ENCODE results near the gene ZNF93. TPM values are rescaled to one million over a fixed set of nuclear protein-coding genes. Genes with fewer than 3 reads are reported as not detected.
"Not testable (repeated sequence)": the region's sequence is repeated elsewhere in the genome, so short reads cannot be mapped to it uniquely, and the experiment has no call there.

ZNF93 gene
- total and polyA plus RNA-seq, 2 experiments from 2014 or later: 14.9 to 20.8 TPM

DNA sequence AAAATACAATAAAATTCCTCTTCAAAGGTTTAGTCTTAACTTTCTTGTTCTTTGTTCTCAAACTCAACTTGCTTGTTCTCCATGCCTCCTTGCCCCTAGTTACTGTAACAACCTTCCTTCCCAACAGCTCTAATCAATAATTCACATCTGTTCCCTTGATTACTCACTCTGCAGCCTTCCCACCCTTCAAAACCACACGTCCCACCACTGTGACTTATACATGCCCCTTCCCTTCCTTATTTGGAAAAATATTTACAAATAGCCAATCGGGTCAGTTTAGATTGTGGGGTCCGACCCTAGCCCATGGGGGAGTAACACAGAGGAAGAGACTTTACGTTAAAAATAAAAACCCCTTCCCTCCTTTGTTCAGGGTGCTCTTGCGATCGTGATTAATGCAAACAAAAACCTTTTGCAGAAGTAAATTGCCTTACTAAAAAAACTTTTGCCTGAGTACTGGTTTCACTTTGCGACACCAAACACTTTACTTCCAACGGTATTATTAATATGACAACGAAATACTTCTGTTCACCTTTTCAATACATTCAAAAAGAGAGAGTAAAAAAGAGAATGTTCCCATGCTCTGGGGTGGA lies 512 bp upstream of the ZNF93 start:
- DNase-seq (ENCODE audit: low read depth in 1 of 2, low spot score in 1 of 2): peak; percentile 15 to 78
- Histone ChIP-seq H3K4me3 (peak overlapping the region; percentile 76), H3K27ac (peak overlapping the region; percentile 100), H3K9me3 (ENCODE audit: low read depth) (no peaks in the 10 kb centered on the region), H3K4me1 (ENCODE audit: low read depth) (peaks cover 9% of the 10 kb centered on the region), H3K36me3 (peaks cover 5% of the 10 kb centered on the region), H3K27me3 (no peaks in the 10 kb centered on the region)
- TF ChIP-seq, protein P1, sequence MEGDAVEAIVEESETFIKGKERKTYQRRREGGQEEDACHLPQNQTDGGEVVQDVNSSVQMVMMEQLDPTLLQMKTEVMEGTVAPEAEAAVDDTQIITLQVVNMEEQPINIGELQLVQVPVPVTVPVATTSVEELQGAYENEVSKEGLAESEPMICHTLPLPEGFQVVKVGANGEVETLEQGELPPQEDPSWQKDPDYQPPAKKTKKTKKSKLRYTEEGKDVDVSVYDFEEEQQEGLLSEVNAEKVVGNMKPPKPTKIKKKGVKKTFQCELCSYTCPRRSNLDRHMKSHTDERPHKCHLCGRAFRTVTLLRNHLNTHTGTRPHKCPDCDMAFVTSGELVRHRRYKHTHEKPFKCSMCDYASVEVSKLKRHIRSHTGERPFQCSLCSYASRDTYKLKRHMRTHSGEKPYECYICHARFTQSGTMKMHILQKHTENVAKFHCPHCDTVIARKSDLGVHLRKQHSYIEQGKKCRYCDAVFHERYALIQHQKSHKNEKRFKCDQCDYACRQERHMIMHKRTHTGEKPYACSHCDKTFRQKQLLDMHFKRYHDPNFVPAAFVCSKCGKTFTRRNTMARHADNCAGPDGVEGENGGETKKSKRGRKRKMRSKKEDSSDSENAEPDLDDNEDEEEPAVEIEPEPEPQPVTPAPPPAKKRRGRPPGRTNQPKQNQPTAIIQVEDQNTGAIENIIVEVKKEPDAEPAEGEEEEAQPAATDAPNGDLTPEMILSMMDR (IDR thresholded peaks at IDR 0.05; ENCODE audit: low read depth, low read length): no peak

DNA sequence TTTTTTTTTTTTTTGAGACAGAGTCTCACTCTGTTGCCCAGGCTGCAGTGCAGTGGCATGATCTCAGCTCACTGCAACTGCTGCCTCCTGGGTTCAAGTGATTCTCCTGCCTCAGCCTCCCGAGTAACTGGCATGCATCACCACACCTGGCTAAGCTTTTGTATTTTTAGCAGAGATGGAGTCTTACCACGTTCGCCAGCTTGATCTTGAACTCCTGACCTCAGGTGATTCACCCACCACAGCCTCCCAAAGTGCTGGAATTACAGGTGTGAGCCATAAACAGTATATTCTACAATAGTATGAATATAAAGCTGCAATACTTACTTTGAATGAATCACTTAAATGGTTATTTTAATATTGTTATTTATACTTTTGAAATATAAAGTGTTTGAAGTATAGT lies 6.8 kb downstream of the ZNF93 start:
- H3K9me3 ChIP-seq (ENCODE audit: low read depth); DNase-seq (ENCODE audit: low read depth in 1 of 2, low spot score in 1 of 2); H3K36me3 ChIP-seq; H3K27ac ChIP-seq; H3K4me3 ChIP-seq; H3K27me3 ChIP-seq: not testable (repeated sequence)
- H3K4me1 ChIP-seq (ENCODE audit: low read depth): peaks cover 16% of the 10 kb centered on the region

DNA sequence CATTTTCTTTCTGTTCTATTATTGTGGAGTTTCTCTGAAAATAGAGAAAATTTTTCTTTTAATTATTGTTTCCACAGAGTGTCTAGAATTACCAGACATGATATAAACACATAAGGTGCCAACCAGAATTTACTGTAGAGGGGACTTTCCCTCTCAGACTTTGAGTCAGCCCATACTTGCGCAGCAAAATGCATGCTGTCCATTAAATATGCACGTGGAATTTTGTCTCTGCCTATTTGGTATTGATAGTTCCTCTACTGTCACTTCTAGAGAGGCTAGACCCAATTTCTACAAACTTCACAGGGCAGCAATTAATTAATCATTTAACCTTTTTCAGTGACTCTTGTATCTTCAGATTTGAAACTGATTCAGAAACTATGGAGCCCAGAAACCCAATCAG lies 8.9 kb downstream of the ZNF93 start:
- H3K27me3 ChIP-seq: no peaks in the 10 kb centered on the region
- H3K9me3 ChIP-seq (ENCODE audit: low read depth): no peaks in the 10 kb centered on the region
- no peak overlapping the region for H3K27ac ChIP-seq
- peaks cover 10% of the 10 kb centered on the region for H3K4me1 ChIP-seq (ENCODE audit: low read depth)
- DNase-seq (ENCODE audit: low read depth in 1 of 2, low spot score in 1 of 2): no peak
- H3K4me3 ChIP-seq: no peak overlapping the region
- TF ChIP-seq, protein P1 (IDR thresholded peaks at IDR 0.05; ENCODE audit: low read depth, low read length): no peak
- H3K36me3 ChIP-seq: peaks cover 4% of the 10 kb centered on the region

DNA sequence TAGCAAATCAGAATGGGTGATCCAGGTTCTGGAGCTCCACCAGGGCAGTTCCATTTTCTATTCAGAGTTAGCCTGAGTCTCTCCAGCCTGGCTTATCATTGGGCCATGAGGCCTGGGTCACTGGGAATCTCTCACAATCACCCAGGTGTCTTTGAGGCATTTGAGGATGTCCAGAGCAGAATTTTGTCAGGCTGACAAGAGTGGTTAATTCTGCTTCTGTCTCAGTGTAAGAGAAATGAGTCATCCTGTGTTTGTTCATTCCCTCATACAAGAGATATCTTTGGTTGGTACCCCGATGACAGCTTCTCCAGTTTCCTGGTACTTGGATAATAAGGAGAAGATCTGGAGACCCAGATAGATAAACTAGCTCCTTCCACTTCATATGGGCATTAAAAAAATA lies 10.4 kb downstream of the ZNF93 start:
- Histone ChIP-seq H3K27ac (peak overlapping the region; percentile 41), H3K36me3 (peaks cover 4% of the 10 kb centered on the region)
- TF ChIP-seq, protein P1 (IDR thresholded peaks at IDR 0.05; ENCODE audit: low read depth, low read length): no peak

DNA sequence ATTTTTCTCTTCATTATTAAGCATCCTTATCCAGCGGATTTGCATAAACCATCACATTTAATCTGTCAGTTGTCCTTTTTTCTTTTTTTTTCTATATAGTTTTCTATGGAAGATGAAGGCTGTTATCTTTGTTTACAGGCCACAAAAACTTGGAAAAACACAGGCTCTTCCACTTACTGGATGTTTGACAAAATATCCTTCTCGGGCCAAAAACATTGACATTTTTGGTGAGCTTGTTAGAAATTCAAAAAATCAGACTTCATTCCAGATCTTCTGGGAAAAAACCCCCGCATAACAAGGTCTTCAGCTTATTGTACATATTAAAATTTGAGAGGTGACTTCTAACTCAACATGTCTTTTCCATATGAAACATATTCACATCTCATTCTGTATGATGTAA lies 13.8 kb downstream of the ZNF93 start:
- no peaks in the 10 kb centered on the region for H3K9me3 ChIP-seq (ENCODE audit: low read depth)

More for the DNA sequence above, 10.4 kb downstream of the ZNF93 start:
- H3K9me3 ChIP-seq (ENCODE audit: low read depth): no peaks in the 10 kb centered on the region
- no peaks in the 10 kb centered on the region for H3K27me3 ChIP-seq
- H3K4me3 ChIP-seq: no peak overlapping the region
- peak in 1 of 2 donors; percentile 59 for DNase-seq (ENCODE audit: low read depth in 1 of 2, low spot score in 1 of 2)
- peaks cover 7% of the 10 kb centered on the region for H3K4me1 ChIP-seq (ENCODE audit: low read depth)

DNA sequence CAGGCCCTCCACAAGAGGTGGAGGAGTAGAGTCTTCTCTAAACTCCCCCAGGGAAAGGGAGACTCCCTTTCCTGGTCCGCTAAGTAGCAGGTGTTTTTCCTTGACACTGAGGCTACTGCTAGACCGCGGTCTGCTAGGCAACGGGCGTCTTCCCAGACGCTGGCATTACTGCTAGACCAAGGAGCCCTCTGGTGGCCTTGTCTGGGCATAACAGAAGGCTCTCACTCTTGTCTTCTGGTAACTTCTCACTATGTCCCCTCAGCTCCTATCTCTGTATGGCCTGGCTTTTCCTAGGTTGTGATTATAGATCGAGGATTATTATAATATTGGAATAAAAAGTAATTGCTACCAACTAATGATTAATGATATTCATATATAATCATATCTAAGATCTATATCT lies 29.7 kb downstream of the ZNF93 start:
- H3K4me3 ChIP-seq; H3K4me1 ChIP-seq (ENCODE audit: low read depth); H3K27ac ChIP-seq; DNase-seq (ENCODE audit: low read depth in 1 of 2, low spot score in 1 of 2); H3K27me3 ChIP-seq: not testable (repeated sequence)
- Histone ChIP-seq H3K36me3 (peaks cover 30% of the 10 kb centered on the region), H3K9me3 (ENCODE audit: low read depth) (peaks cover 14% of the 10 kb centered on the region)

More for the DNA sequence above, 13.8 kb downstream of the ZNF93 start:
- Histone ChIP-seq H3K4me3 (no peak overlapping the region), H3K27ac (no peak overlapping the region), H3K4me1 (ENCODE audit: low read depth) (peaks cover 7% of the 10 kb centered on the region), H3K27me3 (no peaks in the 10 kb centered on the region), H3K36me3 (peaks cover 8% of the 10 kb centered on the region)
- TF ChIP-seq, protein P1 (IDR thresholded peaks at IDR 0.05; ENCODE audit: low read depth, low read length): no peak
- no peak for DNase-seq (ENCODE audit: low read depth in 1 of 2, low spot score in 1 of 2)

DNA sequence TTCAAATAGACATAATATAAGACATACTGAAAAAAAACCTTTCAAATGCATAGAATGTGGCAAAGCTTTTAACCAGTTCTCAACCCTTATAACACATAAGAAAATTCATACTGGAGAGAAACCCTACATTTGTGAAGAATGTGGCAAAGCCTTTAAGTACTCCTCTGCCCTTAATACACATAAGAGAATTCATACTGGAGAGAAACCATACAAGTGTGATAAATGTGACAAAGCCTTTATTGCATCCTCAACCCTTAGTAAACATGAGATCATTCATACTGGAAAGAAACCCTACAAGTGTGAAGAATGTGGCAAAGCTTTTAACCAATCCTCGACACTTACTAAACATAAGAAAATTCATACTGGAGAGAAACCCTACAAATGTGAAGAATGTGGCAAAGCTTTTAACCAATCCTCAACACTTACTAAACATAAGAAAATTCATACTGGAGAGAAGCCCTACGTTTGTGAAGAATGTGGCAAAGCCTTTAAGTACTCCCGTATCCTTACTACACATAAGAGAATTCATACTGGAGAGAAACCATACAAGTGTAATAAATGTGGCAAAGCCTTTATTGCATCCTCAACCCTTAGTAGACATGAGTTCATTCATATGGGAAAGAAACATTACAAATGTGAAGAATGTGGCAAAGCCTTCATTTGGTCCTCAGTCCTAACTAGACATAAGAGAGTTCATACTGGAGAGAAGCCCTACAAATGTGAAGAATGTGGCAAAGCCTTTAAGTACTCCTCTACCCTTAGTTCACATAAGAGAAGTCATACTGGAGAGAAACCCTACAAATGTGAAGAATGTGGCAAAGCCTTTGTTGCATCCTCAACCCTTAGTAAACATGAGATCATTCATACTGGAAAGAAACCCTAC lies 32.9 kb downstream of the ZNF93 start:
- H3K27ac ChIP-seq; H3K27me3 ChIP-seq; DNase-seq (ENCODE audit: low read depth in 1 of 2, low spot score in 1 of 2); H3K4me1 ChIP-seq (ENCODE audit: low read depth); H3K4me3 ChIP-seq: not testable (repeated sequence)
- Histone ChIP-seq H3K9me3 (ENCODE audit: low read depth) (peaks cover 14% of the 10 kb centered on the region), H3K36me3 (peaks cover 22% of the 10 kb centered on the region)

Measured in cardiac muscle cell (in vitro differentiated cells and primary cell).